GM04504 (cell line): Measurements from ENCODE around the gene PDP2.

ENCODE experiments used
- DNase-seq: peaks from one replicate; pipeline ENCODE4 v3.0.0-alpha.2; 2012; ENCODE audit warnings: low read depth

The PDP2 gene, protein sequence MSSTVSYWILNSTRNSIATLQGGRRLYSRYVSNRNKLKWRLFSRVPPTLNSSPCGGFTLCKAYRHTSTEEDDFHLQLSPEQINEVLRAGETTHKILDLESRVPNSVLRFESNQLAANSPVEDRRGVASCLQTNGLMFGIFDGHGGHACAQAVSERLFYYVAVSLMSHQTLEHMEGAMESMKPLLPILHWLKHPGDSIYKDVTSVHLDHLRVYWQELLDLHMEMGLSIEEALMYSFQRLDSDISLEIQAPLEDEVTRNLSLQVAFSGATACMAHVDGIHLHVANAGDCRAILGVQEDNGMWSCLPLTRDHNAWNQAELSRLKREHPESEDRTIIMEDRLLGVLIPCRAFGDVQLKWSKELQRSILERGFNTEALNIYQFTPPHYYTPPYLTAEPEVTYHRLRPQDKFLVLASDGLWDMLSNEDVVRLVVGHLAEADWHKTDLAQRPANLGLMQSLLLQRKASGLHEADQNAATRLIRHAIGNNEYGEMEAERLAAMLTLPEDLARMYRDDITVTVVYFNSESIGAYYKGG

GRCh38 chr16:66880288-66881013, at the start of gene PDP2:
TSS of gene PDP2 (plus strand) at chr16:66880515. CDS start at chr16:66884285, 3,770 bp downstream.
- DNase-seq, result peak; percentile 91

DNA sequence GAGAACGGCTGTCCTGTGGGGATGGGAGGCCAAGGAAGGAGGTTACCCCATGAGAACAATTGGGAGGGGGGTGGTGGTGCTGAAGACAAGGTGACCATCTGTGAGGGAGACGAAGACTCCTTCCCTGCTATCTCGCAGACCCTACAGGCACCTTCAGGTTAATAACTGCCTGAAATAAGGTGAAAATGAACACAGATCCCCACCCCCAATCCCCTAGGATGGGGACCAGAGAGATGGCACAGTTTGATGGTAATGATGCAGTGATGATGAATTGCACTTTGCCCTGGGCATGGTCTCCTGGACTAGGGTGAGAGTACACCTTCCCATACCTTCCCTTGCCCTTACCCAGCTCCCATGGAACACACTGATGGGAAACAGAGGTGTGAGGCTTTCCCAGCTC, 48.1 kb upstream of the PDP2 start:
- no peak for DNase-seq

DNA sequence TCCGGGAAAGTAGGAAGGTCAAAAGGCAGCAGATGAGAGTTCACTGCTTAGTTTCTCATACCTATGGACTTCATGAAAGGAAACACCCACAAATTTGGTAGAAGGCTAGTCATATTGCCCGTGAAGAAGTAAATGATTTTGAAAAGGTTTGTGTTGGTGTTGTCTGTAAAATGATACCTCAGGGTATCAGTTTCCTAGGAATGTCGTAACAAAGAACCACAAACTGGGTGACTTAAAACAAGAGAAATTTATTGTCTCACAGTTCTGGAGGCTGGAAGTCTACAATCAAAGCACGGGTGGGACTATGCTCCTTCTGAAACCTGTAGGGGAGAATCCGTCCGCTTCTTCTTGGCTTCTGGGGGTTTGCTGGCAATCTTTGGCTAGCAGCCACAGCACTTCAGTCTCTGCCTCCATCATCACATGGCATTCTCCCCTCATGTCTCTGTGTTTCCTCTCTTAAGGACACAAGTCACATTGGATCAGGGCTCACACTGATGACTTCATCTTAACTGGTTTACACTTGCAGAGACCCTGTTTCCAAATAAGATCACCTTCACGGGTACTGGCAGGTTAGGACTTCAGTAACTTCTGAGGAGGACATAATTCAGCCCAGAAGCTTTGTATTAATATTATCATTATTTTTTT, 47.5 kb upstream of the PDP2 start:
- DNase-seq, result no peak

GRCh38 chr16:66834746-66835145, 45.6 kb upstream of the PDP2 start:
- no peak for DNase-seq

GRCh38 chr16:66840883-66841282, 39.4 kb upstream of the PDP2 start:
- no peak for DNase-seq

GRCh38 chr16:66841366-66841765, 38.9 kb upstream of the PDP2 start:
- no peak for DNase-seq

DNA sequence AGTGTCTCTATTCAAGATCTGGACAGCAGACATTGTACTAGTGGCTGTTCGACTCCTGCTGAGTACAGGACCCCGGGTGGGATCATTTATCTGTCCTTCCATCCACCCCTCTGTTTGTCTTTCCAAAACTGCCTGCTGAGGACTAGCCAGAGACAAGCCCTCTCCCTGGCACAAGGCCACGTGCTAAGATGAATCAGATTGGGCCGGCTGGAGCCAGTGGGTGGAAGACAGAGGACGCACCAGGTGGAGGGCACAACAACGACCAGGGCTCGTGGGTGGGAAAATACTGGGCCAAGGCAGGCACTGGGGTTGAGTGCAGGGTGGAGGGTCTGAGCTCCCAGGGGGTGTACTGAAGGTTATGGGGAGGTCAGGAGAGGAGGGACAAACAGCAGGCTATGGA, 37.5 kb upstream of the PDP2 start:
- no peak for DNase-seq

GRCh38 chr16:66843191-66843590, 37.1 kb upstream of the PDP2 start:
- no peak for DNase-seq

DNA sequence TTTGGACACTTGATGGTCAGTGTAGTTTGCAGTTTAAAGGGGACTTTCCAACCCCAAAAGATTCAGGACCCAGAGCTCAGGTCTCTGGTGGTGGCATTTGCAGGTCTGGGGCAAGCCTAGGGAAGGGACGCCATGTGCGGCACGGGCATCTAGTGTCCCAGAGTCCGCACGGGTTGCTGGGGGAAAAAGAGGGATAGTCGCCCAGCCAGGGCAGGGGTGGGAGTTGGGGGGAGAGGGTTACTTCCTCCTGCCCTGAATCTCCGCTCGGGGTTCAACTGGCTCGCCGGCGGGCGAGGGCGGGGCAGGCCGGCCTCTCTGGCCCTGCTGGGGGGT, 36.3 kb upstream of the PDP2 start:
- DNase-seq, result no peak

GRCh38 chr16:66844342-66845079, 35.8 kb upstream of the PDP2 start, which contains the start of gene CA7:
TSS of gene CA7 (plus strand) at chr16:66844414. CDS start at chr16:66844488, 74 bp downstream.
- DNase-seq, result no peak

DNA sequence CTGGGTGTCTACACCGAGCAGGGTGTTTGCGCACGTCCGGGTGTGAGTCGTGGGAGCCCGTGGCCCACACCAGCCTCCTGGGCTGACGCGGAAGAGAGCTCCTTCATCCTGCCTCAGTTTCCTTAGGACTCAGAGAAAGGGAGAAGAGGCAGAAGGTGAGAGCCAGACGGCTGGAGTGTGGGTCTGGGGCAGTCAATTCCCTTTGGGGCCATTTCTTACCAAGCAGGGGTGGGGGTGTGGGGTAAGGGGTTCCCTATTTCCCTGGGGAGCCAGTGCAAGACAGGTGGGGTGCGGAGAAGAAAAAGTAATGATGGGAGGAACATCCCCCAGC, 35.3 kb upstream of the PDP2 start:
- DNase-seq, result no peak

GRCh38 chr16:66845791-66846221, 34.5 kb upstream of the PDP2 start:
- DNase-seq, result no peak

- DNase-seq, result no peak
Observed at GRCh38 chr16:66846266-66846665, 34.0 kb upstream of the PDP2 start.

DNA sequence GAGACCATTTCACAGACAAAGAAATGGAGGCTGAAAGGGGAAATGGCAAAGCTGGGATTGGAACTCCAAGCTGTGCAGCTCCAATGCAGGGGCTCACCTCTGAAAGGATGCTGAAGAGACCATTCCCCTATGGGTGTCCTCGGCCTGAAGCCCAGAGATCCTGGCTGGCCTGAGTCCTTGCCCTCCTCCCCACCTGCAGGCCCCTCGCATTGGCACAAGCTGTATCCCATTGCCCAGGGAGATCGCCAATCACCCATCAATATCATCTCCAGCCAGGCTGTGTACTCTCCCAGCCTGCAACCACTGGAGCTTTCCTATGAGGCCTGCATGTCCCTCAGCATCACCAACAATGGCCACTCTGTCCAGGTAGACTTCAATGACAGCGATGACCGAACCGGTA, 33.5 kb upstream of the PDP2 start:
- DNase-seq, result no peak

DNA sequence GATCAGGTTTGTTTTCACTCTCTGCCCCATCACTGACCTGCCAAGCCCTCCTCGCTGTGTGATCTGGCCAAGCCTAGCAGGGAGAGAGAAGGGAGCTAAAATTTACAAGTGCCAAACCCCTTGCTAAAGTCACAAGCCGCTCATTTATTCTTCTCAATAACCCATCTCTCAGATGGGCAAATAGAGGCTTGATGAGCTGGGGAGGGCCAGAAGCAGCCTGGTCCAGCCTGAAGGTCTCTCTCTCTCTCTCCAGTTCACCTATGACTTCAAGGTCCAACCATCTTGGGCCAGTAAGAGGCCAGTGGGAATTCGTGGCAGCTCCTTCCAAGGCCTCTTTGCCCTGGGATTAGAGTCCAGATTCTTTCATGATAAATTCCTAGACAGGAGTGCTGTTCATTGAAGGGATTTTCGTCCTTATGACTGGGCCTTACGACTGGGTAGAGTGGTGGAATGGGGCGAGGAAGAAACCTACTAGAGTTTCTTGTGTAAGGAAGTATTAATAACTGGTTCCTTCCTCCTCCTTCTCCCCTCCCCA, 32.7 kb upstream of the PDP2 start:
- no peak for DNase-seq

- no peak for DNase-seq
Observed at GRCh38 chr16:66848172-66848571, 32.1 kb upstream of the PDP2 start.

DNA sequence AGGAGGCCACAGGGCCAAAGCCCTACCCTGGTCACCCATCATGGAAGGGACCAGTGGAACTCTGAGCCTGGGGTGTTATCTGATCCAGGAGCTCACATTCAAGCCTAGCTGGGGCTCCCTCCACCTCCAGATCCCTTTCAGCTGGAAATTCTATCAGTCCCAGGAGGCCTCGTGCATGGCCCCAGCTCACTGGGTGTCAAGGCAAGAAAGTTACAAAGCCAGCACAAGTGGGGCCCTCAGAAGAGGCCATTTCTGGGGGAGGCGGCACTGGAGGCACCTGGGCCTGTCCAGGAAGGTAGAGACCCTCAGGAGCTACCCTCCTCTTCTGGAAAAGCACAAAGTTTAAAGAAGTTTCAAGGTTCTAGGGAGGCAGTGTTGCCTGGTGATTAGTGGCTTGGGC, 31.3 kb upstream of the PDP2 start:
- DNase-seq, result no peak

DNA sequence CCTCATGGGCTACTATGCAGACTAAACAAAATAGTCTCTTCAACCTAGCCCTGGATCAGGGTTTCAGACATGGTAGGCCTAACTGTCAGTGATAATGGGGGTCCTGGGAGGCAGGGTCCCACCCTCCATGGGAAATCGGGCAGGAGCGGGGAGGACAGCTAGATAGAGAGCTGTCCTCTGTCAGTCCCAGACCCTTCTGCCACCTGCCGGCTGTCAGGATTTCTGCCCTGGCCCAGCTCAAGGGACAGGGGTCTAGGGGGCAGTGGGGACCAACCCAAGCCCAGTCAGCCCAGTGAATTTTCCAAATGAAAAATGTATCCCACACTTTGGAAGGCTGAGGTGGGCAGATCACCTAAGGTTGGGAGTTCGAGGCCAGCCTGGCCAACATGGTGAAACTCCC, 30.8 kb upstream of the PDP2 start:
- no peak for DNase-seq

DNA sequence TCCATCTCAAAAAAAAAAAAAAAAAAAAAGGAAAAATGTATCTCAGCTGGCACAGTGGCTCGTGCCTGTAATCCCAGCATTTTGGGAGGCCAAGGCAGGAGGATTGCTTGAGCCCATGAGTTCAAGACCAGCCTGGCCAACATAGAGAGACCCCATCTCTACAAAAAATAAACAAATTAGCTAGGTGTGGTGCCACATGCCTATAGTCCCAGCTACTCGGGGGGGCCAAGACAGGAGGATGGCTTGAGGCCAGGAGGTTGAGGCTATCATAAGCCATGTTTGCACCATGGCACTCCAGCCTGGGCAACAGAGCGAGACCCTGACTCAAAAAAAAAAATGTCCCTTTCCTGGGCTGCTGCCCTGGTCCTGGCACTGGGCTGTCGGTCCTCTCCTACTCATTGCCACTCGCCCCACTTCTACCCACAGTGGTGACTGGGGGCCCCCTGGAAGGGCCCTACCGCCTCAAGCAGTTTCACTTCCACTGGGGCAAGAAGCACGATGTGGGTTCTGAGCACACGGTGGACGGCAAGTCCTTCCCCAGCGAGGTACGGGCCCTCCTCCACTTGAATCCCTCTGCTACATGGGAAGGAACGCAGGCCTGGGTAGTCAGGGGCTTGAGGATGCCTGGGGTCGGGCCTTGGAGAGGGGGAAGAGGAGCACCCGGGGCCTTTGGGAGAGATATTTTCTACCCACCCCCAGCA, 30.1 kb upstream of the PDP2 start:
- DNase-seq, result no peak

- no peak for DNase-seq
Observed at GRCh38 chr16:66851166-66851964, 28.9 kb upstream of the PDP2 start.
